MV-4-11 (cell line): ENCODE measurements around the gene FOXE3.

Source experiments
- DNase-seq: peaks from one replicate; lab custom pipeline; 2025; lab: John Stamatoyannopoulos, UW

Gene FOXE3

GRCh38 chr1:47415728-47416318 lies at the start of gene FOXE3:
Gene FOXE3, plus strand, starts transcription at chr1:47416285. Its CDS starts 31 bp downstream, at chr1:47416316.
- DNase-seq, result no peak

DNA sequence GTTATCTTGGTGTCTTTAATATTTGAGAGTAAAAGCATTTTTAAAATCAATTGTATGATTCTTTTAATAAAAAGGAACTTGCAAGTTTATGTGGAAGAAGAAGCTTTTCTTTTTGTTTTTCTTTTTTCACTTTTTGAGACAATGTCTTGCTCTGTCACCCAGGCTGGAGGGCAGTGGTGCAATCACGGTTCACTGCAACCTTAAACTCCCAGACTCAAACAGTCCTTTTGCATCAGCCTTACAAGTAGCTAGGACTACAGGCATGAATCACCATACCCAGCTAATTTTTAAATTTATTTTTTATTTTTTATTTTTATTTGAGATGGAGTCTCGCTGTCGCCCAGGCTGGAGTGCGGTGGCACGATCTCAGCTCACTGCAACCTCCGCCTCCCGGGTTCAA lies 48.4 kb upstream of the FOXE3 start:
- DNase-seq, result no peak

DNA sequence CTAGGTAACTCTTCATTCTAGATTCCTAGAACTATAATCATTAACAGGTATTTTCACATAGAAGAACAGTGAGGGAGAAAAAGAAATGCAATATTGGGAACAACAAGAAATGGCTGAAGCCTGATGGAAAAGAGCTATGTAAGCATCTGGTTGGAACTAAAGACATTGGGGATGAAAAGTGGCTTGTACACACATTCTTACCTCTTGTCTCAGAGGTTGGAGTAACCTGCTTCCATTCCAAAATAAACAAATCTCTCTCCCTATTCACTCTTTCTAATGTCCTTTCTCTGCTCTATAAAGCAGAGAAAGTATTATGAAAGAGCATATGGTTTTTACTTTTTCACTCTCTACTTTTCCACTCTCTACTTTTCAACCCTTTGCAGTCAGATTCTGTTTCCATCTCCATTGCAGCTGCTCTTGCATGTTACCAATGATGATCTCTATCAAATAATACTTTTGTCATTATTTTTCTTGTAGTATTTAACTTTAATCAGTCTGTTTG lies 45.0 kb upstream of the FOXE3 start:
- DNase-seq, result no peak

GRCh38 chr1:47374501-47374900 lies 41.6 kb upstream of the FOXE3 start:
- DNase-seq, result no peak

DNA sequence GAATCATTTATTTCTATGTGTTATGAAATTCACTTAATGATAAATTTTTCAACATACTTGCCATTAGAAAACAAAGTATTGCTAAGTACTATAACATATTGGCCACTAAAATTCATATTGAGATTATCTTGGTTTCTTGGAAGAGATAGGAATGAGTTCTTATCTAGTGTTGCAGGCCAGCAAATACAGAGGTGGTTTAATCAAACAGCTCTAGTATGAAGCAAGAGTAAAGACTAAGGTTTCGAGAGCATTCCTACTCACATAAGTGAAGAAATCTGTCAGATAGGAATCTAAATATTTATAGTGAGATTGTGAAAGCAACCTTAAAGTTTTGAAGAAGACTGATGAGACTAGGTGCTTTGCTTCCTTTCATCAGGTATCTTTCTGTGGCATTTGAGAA lies 37.9 kb upstream of the FOXE3 start:
- no peak for DNase-seq

DNA sequence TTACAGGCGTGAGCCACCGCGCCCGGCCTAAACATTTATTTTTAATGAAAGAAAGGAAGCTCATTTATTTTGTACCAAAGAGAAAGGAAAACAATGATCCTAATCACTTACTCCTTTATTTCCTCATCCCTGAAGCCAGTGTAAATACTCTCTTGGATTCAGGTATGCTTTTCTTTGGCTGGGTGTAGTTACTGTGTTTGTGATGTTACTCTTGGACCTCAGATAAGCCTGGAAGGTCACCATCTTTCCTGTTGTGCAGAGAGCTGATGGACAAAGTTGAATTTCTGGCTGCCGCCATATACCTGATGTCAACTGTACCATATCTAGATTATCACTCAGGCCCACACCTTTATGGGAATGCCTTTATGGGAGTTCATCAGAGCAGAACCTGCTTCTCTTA lies 35.4 kb upstream of the FOXE3 start:
- DNase-seq, result no peak

- DNase-seq, result no peak
Measured at GRCh38 chr1:47382399-47382983, 33.6 kb upstream of the FOXE3 start.

DNA sequence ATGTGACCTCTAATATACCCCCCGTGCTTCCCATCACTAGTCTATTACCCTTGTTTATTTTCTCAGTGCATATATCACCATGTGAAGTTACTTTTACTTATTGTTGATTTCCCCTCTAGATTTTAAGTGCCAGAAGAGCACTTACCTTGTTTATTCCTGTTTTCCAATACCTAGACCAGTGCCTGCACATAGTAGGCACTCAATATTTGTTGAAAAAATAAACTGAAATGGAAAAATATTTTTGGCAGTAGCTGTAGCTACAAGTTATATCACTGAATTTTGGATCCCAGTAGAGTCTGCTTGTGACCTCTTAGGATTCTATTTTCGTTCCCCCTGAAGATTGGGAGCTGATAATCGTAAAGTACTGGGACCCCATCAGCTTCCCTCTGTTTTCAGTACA lies 32.0 kb upstream of the FOXE3 start:
- no peak for DNase-seq

- DNase-seq, result no peak
Measured at GRCh38 chr1:47385020-47385419, 31.1 kb upstream of the FOXE3 start.

DNA sequence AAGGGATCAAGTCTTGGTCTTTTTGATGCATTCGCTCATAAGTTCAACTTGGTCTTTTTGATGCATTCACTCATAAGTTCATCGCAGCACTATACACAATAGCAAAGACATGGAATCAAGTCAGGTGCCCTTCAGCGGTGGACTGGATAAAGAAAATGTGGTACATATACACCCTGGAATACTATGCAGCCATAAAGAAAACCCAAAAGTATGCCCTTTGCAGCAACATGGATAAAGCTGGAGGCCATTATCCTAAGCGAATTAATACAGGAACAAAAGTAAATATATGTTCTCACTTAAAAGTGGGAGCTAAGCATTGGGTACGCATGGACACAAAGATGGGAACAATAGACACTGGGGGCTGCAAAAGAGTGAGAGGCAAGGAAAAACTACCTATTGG lies 29.8 kb upstream of the FOXE3 start:
- DNase-seq, result no peak

DNA sequence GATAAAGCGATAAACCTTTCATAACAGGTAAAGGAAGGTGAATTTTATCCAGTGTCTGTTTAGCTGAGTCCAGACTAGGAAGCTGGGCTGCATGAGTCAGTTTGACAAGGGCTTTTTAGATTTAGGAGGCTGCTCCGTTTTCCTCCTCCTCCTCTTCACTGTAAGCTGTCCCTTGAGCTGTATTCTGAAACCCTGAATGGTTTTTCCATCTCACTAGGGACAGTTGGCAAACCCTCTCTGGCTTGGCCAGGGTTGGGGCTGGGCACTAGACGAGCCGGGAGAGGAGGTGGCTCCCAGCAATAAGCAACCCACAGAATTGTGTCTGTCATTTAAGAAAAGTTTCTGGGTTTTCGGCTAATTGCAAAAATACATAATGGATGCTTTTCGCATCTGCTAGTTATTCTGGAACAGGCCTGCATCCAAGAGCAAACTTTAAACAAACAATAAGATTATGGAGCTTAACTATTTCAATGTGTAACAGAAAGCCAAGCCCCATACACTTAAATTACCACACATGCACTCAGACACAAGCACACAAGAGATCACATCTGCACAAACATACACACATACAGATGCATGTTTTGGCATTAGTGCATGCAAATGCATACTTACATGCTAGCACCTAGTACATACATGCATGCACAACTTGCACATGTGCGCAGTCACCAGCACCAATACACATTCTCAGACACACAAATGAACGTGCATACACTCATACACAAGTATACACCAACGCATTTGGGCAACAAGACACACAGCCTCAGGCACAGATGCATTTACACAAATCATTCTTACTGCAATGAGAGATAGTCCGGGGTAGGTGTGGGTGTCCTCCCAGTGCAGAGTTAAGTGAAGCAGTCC lies 27.8 kb upstream of the FOXE3 start:
- DNase-seq, result no peak

- DNase-seq, result peak; percentile 54
Measured at GRCh38 chr1:47388891-47389238, 27.2 kb upstream of the FOXE3 start.

- no peak for DNase-seq
Measured at GRCh38 chr1:47389731-47390130, 26.4 kb upstream of the FOXE3 start.

DNA sequence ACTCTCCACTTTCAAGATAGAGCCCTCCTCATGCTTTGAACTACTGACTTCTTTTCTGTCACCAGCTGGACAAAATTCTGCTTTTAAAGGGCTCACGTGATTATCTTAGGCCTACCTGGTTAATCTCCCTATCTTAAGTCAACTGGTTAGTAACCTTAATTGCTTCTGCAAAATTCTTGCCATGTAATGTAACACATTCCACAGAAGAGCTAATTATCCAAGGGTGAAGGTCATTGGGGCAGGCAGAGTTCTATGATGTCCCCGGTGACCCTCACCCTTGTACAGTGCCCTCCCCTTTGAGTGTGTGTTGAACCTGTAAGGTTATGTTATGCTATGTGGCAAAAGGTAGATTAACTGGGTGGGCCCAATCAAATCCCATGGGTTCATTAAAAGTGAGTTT lies 25.2 kb upstream of the FOXE3 start:
- no peak for DNase-seq

GRCh38 chr1:47393141-47393540 lies 22.9 kb upstream of the FOXE3 start:
- DNase-seq, result no peak

DNA sequence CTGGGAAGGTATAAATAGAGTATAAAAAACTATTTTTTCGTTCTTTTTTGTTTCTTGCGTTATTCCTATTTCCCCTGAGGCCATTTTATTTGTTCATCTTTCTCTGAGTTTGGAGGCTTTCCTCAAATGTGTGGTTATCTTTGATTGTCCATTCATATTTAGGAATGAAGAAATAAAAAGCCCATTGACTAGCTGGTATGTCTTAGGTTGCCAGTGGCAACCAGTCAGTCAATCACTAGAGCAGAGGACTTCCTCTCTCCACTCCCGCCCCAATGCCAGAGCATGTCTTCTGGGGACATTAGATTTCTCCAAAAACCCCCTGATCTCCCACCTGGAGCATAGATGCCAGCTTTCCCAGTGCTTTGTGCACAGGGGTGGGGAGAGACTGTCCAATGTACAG lies 20.7 kb upstream of the FOXE3 start:
- DNase-seq, result no peak

- no peak for DNase-seq
Measured at GRCh38 chr1:47396671-47397196, 19.4 kb upstream of the FOXE3 start.

GRCh38 chr1:47399138-47399845 lies 16.8 kb upstream of the FOXE3 start:
- peak; percentile 6 for DNase-seq

GRCh38 chr1:47399846-47400155 lies 16.3 kb upstream of the FOXE3 start:
- no peak for DNase-seq

DNA sequence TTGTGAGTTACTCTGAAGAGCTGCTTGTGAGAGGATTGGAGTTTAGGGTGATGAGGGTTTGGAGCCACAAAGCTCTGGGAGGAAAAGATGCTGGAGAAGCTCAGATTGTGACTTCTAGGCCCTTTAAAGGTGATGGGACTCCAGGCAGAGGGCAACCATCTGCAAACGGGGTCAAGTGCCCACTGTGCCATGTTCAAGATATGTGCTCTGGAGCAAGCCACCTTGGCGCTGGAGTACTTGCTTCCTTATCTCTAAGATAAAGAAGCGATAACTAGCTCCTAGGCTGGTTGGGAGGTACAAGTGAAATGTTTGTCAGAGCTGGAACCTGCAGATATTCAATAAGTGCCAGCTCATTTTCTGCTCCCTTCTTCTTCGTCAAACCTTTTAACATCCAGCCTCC lies 14.3 kb upstream of the FOXE3 start:
- no peak for DNase-seq

- no peak for DNase-seq
Measured at GRCh38 chr1:47402591-47402990, 13.5 kb upstream of the FOXE3 start.

DNA sequence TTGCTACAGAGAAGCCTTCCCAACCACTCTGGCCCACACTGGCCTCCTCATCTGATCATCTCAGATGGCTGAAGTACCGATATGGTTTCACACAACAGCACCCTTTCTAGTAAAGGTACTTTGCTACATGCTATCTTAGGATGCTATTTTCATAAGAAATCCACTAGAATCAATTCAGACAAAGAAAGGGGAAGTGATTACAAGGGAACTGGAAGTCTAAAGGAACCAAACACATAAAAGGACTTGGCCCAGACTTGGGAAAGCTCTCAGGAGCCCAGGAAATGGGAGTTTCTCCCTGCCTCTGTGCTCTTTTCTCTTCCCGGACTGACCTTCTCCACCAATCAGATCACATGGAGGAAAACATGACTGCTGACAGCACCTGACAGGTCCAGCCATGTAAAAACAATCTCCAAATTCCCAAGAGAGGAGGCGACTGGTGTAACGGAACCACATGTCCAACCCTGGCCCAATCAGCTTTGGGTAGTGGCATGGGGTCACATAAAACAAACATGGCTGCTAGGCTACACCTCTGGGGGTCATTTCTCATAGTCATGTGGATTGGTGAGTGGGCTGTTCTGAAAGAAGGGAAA lies 12.7 kb upstream of the FOXE3 start:
- peak; percentile 21 for DNase-seq
